ENCODE results near the gene PLCB1.

PLCB1 gene

GRCh38 chr20:8854571-8854970, 722.5 kb downstream of the PLCB1 start:
- Histone ChIP-seq H3K9me2 (replicated peaks; ENCODE audit: low read depth, low read length) (no peaks in the 10 kb centered on the region), H3F3A (ENCODE audit: low read depth) (no peaks in the 10 kb centered on the region), H3K4me2 (ENCODE audit: low read depth, low read length, poor library complexity, severe bottlenecking) (no peak overlapping the region), H3K9me3 (ENCODE audit: insufficient read depth, low read depth, low read length) (no peaks in the 10 kb centered on the region), H3K9ac (ENCODE audit: low read depth, low read length, poor library complexity, severe bottlenecking) (no peak overlapping the region), H3K36me3 (ENCODE audit: insufficient read depth, low read length) (no peaks in the 10 kb centered on the region), H3K27me3 (ENCODE audit: insufficient read depth, low read length, poor library complexity, severe bottlenecking) (no peaks in the 10 kb centered on the region), H4K20me1 (ENCODE audit: insufficient read depth, low read length, poor library complexity, severe bottlenecking) (no peaks in the 10 kb centered on the region), H2AFZ (ENCODE audit: low read length) (no peak overlapping the region), H3K79me2 (ENCODE audit: insufficient read depth, low read length) (no peaks in the 10 kb centered on the region), H3K4me3 (ENCODE audit: low read length, poor library complexity, severe bottlenecking) (no peak overlapping the region), H3K4me1 (ENCODE audit: insufficient read depth, low read length, poor library complexity, severe bottlenecking) (peaks cover 8% of the 10 kb centered on the region)
- TF ChIP-seq EZH2phosphoT487 (IDR thresholded peaks at IDR 0.05; ENCODE audit: borderline replicate concordance) (no peak), CTCF (conservative IDR thresholded peaks at IDR 0.05; ENCODE audit: low read length) (no peak)

- Histone ChIP-seq H3K9me3 (ENCODE audit: insufficient read depth, low read depth, low read length) (no peaks in the 10 kb centered on the region), H3F3A (ENCODE audit: low read depth) (no peaks in the 10 kb centered on the region), H3K4me1 (ENCODE audit: insufficient read depth, low read length, poor library complexity, severe bottlenecking) (peaks cover 8% of the 10 kb centered on the region), H3K4me3 (ENCODE audit: low read length, poor library complexity, severe bottlenecking) (no peak overlapping the region), H4K20me1 (ENCODE audit: insufficient read depth, low read length, poor library complexity, severe bottlenecking) (no peaks in the 10 kb centered on the region), H3K9me2 (replicated peaks; ENCODE audit: low read depth, low read length) (no peaks in the 10 kb centered on the region), H3K4me2 (ENCODE audit: low read depth, low read length, poor library complexity, severe bottlenecking) (no peak overlapping the region), H3K9ac (ENCODE audit: low read depth, low read length, poor library complexity, severe bottlenecking) (no peak overlapping the region), H3K79me2 (ENCODE audit: insufficient read depth, low read length) (no peaks in the 10 kb centered on the region), H3K27me3 (ENCODE audit: insufficient read depth, low read length, poor library complexity, severe bottlenecking) (no peaks in the 10 kb centered on the region), H3K36me3 (ENCODE audit: insufficient read depth, low read length) (no peaks in the 10 kb centered on the region), H2AFZ (ENCODE audit: low read length) (no peak overlapping the region)
- TF ChIP-seq CTCF (conservative IDR thresholded peaks at IDR 0.05; ENCODE audit: low read length), result no peak
- TF ChIP-seq EZH2phosphoT487 (IDR thresholded peaks at IDR 0.05; ENCODE audit: borderline replicate concordance), result no peak
These were observed 723.2 kb downstream of the PLCB1 start for GRCh38 chr20:8855315-8855714.

GRCh38 chr20:8856668-8857067, 724.6 kb downstream of the PLCB1 start:
- Histone ChIP-seq H3K36me3 (ENCODE audit: insufficient read depth, low read length) (no peaks in the 10 kb centered on the region), H3K9me3 (ENCODE audit: insufficient read depth, low read depth, low read length) (no peaks in the 10 kb centered on the region), H3K27me3 (ENCODE audit: insufficient read depth, low read length, poor library complexity, severe bottlenecking) (no peaks in the 10 kb centered on the region), H3K4me3 (ENCODE audit: low read length, poor library complexity, severe bottlenecking) (no peak overlapping the region), H3K4me2 (ENCODE audit: low read depth, low read length, poor library complexity, severe bottlenecking) (no peak overlapping the region), H3K9ac (ENCODE audit: low read depth, low read length, poor library complexity, severe bottlenecking) (no peak overlapping the region), H4K20me1 (ENCODE audit: insufficient read depth, low read length, poor library complexity, severe bottlenecking) (no peaks in the 10 kb centered on the region), H3K9me2 (replicated peaks; ENCODE audit: low read depth, low read length) (no peaks in the 10 kb centered on the region), H3K4me1 (ENCODE audit: insufficient read depth, low read length, poor library complexity, severe bottlenecking) (peaks cover 8% of the 10 kb centered on the region), H2AFZ (ENCODE audit: low read length) (no peak overlapping the region), H3F3A (ENCODE audit: low read depth) (no peaks in the 10 kb centered on the region), H3K79me2 (ENCODE audit: insufficient read depth, low read length) (no peaks in the 10 kb centered on the region)
- TF ChIP-seq CTCF (conservative IDR thresholded peaks at IDR 0.05; ENCODE audit: low read length), result no peak
- TF ChIP-seq EZH2phosphoT487 (IDR thresholded peaks at IDR 0.05; ENCODE audit: borderline replicate concordance), result no peak
